ENCODE results near the gene MUSTN1.

The MUSTN1 gene

DNA sequence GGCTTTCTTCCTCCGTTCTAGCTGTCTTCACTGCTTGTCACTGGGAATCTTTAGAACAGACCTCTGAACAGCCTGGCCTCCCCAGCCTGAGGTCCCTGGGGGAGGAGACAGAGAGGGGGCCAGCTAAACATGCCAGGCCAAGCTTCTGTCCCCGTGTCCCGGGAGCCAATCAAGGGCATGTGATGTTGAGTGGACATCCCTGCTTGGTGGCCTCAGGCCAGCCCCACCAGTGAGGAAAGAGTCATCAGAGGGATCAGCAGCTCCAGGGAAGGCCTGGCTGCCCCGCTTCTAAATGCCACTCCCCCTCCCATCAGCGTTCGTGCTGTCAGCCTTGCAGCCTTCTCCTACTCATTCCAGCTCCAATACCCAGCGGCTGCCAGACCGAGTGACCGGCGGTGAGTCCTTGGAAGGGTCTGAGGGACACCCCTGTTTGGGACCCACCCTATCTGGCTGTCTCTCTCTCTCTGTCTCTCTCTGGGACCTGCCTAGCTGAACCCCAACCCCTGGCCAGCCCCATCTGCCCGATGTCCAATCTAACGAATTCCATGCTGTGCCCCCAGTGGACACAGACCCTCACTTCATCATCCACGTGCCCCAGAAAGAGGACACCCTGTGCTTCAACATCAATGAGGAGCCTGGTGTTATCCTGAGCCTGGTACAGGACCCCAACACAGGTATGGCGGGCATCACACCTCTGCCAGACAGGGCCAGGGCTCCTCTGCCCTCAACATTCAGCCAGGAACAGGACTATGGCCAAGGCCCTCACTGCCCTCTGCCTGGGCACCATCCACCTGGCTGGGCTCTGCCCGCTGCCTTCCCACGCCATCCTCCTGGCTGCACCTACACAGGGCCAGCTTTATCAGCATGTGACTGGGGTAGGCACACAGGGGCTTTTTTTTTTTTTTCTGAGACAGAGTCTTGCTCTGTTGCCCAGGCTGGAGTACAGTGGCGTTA is 46.9 kb downstream of the MUSTN1 start:
- no peak for DNase-seq (ENCODE audit: low read depth in 2 of 2, low spot score in 1 of 2)

DNA sequence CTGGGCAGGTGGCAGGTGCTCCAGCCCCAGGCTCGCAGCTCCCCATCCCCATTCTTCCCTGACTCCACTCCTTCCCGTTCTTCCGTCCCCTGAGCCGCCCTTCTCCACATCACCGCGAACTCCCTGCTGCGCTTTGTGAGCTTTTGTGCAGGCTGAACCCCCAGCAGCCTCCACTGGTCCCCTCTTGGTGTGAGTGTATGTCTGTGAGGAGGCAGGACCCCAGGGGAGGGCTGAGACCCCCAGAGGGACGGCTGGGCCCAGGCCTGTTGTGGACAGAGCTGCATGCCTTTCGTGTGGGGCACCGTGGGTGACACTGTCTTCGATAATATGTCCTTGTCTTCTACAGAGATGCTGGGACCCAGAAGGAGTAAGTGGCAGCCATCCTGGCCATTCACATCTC is 47.6 kb downstream of the MUSTN1 start:
- no peak for DNase-seq (ENCODE audit: low read depth in 2 of 2, low spot score in 1 of 2)

DNA sequence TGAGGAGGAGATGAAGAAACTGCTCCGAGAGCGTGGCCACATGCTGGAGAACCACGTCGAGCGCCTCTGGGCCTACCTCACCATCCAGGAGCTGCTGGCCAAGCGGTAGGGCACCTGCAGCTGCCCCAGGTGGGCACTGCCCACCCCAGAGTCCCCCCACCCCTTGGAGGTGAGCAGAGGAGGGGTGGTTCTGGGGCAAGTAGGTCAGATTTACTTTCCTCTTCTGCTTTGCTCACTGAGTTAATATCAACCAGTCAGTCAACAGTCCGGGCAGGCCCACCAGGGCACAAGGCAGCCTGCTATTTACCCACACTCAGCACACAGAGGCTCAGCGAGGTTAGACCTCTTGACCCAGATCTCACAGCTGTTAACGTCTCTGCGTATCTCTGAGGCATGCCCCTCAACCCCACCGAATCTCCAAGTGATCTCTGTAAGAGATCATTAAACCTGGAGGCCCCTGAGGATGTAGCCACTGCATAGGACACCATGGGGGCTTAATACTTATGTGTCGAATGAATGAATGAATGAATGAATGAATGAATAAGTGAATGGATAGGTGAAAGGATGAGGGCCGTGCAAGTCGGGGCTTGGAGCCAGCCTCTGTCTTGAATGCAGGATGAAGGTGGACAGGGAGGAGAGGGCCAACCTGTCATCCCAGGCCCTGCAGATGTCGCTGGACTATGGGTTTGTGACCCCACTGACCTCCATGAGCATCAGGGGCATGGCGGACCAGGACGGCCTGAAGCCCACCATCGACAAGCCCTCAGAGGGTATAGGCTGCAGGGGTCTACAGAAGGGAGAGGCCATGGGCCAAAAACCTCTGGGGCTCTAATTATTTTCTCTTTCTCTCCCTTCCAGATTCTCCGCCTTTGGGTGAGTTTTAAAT is 48.2 kb downstream of the MUSTN1 start:
- no peak for DNase-seq (ENCODE audit: low read depth in 2 of 2, low spot score in 1 of 2)

DNA sequence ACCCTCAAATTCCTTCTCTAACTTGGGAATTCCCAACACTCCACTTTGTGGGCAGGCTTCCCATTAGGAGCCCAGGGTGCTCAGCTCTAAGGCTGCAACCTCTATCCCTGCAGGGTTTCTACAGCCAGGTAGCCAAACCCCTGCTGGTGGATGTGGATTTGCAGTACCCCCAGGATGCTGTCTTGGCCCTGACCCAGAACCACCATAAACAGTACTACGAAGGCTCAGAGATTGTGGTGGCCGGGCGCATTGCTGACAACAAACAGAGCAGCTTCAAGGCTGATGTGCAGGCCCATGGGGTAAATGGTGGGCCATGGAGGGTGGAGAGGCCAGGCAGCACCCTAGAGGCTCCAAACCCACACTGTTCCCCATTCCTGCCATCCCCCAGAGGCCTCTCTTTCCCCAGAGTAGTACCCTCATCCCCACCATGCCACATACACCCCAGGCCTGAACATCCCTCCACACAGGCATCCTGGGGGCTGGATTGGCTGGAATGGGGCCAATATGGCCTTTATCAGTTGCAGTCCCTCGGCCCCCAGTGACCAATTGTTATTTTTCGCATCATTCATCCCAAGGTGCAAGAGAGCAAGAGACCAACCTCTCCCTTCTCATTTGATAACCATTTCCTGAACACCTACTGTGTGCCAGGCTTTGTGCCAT is 49.8 kb downstream of the MUSTN1 start:
- no peak for DNase-seq (ENCODE audit: low read depth in 2 of 2, low spot score in 1 of 2)

DNA sequence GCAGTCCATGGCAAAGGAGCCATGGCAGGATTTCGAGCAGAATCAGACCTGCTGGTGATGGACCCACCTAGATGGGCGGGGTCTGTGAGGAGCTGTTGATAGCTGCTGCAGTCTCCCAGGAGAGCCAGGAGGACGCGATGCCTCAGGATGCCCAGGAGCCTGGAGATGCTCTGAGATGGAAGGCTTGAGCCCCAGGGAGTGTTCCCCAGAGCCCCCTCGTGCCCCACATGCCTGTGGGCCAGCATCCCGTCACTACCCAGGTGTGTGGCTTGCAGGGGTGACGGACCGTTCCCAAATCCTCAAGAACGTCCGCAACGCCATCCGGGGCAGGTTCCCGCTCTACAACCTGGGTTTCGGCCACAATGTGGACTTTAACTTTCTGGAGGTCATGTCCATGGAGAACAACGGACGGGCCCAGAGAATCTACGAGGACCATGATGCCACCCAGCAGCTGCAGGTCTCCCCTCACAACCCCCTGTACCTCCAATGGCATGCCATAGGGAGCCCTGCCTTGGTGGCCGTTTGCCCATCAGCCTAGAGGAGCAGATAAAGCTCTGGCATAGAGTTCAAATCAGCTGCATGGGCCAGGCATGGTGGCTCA is 50.7 kb downstream of the MUSTN1 start:
- no peak for DNase-seq (ENCODE audit: low read depth in 2 of 2, low spot score in 1 of 2)

DNA sequence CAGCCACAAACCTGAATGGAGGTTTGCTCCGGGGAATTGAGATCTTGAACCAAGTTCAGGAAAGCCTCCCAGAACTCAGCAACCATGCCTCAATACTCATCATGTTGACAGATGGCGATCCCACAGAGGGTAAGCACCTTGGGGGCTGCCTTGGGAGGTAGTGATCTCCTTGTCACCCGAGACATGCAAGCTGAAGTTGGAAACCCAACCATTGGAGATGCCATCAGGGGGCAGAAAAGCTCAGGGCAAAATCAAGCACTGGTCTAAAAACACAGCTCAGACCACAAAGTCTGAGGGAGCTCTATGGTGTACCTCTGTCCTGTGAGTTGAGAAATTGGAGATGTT is 51.6 kb downstream of the MUSTN1 start:
- no peak for DNase-seq (ENCODE audit: low read depth in 2 of 2, low spot score in 1 of 2)
